Breast epithelium (tissue), 3 donors: ENCODE measurements around the gene POLN.

Experiments
- CTCF ChIP-seq, 3 donors: fragments of 450-650 bp; IDR thresholded peaks; one replicate each; pipeline ENCODE4 v1.5.1; 2016 to 2017; ENCODE audit warnings: antibody characterized with exemption in 3 of 3, mild to moderate bottlenecking in 3 of 3, moderate library complexity in 3 of 3
- POLR2A ChIP-seq: fragments of 450-650 bp; IDR thresholded peaks from one replicate; pipeline ENCODE4 v1.6.1; 2016; ENCODE audit warnings: antibody characterized with exemption, mild to moderate bottlenecking, moderate library complexity

DNA sequence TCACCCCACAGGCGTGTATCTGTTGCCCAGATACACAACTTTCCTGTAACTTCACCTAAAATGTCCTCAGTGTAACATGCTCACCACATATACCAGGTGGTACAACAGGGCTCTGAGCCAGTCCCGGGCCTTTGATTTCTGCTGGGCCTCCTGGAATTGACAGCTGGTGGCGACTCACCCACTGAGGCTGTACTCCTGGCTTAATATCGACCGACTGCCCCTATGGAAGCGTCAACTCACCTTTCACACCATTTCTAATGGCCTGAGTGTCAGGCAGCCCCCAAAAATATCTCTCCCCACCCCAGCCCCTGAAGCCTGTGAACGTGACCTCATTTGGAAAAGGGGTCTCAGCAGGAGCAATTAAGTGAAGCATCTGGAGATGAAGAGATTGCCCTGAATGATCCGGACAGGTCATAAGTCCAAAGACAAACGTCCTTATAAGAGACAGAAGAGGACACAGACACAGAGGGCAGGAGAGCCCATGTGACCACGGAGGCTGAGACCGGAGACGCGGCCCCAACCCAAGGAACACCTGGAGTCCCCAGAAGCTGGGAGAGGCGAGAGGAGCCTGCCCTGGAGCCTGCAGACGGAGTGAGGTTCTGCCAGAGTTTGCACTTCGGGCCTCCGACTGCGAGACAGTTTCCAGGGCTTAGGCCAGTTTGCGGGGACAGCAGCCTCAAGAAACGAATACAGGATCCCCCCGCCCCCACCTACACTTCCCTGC lies 32.6 kb upstream of the POLN start:
- TF ChIP-seq POLR2A (no peak), CTCF (IDR thresholded peaks at IDR 0.05) (no peak)
